ENCODE measurements around the gene PHB1. TPM values are rescaled to one million over a fixed set of nuclear protein-coding genes. Genes with fewer than 3 reads are reported as not detected.

Gene PHB1
- total RNA-seq, 1 experiment from 2014 or later = 325 TPM

GRCh38 chr17:49382556-49382955 is 32.1 kb downstream of the PHB1 start:
- Histone ChIP-seq H3K56ac (ENCODE audit: insufficient read length, low read depth, low read length) (no peak overlapping the region), H2BK120ac (ENCODE audit: low read depth, low read length, poor library complexity, severe bottlenecking) (no peak overlapping the region), H3K4me2 (ENCODE audit: insufficient read depth, insufficient read length, low read length) (no peak overlapping the region), H3K9me3 (ENCODE audit: control insufficient read depth, low read depth, low read length) (no peaks in the 10 kb centered on the region), H3K79me1 (ENCODE audit: insufficient read depth, low read depth, low read length, poor library complexity, severe bottlenecking) (no peaks in the 10 kb centered on the region), H2AK5ac (ENCODE audit: insufficient read length, low read length) (no peak overlapping the region), H4K5ac (ENCODE audit: insufficient read length, low read depth, low read length) (no peak overlapping the region), H2BK20ac (ENCODE audit: low read depth, low read length, poor library complexity, severe bottlenecking) (no peak overlapping the region), H4K91ac (ENCODE audit: insufficient read length, low read depth, low read length) (no peak overlapping the region), H4K20me1 (ENCODE audit: control insufficient read depth, insufficient read depth, insufficient read length) (no peaks in the 10 kb centered on the region), H2AFZ (ENCODE audit: low read length) (no peak overlapping the region), H3K14ac (ENCODE audit: insufficient read depth, low read length) (no peak overlapping the region), H3K79me2 (ENCODE audit: insufficient read depth, low read length) (no peaks in the 10 kb centered on the region), H2BK15ac (ENCODE audit: low read depth, low read length) (no peak overlapping the region), H3K4me1 (ENCODE audit: insufficient read depth, low read length) (no peaks in the 10 kb centered on the region), H3T11ph (ENCODE audit: low read length) (no peak overlapping the region), H2BK5ac (ENCODE audit: insufficient read length, low read length) (no peak overlapping the region), H3K27me3 (ENCODE audit: insufficient read depth, low read length) (no peaks in the 10 kb centered on the region), H2BK12ac (ENCODE audit: insufficient read length, low read depth, low read length) (no peak overlapping the region), H3K23ac (ENCODE audit: insufficient read length, low read depth, low read length) (no peak overlapping the region), H3K27ac (ENCODE audit: insufficient read length, low read depth, low read length) (no peak overlapping the region), H4K8ac (replicated peaks; ENCODE audit: insufficient read length, low read depth, low read length) (no peak overlapping the region), H3K23me2 (ENCODE audit: insufficient read length, low read depth, low read length, poor library complexity, severe bottlenecking) (no peaks in the 10 kb centered on the region), H3K9ac (ENCODE audit: extremely low read depth, insufficient read length, low read length) (no peak overlapping the region), H3K4ac (ENCODE audit: low read depth, low read length) (no peak overlapping the region), H3K18ac (ENCODE audit: insufficient read length, low read depth, low read length) (no peak overlapping the region)
- DNase-seq = no peak
- no peaks in the 10 kb centered on the region for H3K36me3 Mint-ChIP-seq (ENCODE audit: insufficient read depth in 1 of 3, low read depth in 3 of 3)
- no peak overlapping the region; a peak in 1 of 7 replicates for H3K27ac Mint-ChIP-seq
- WGBS (ENCODE audit: extremely low coverage, insufficient read length, low lambda C conversion rate) = no CpG with 5 or more reads among the region's 7 CpGs
- H3K4me1 Mint-ChIP-seq = no peaks in the 10 kb centered on the region
- H3K27me3 Mint-ChIP-seq (ENCODE audit: low read depth) = peaks cover 3% of the 10 kb centered on the region
- no peak overlapping the region for H3K4me3 Mint-ChIP-seq
- H3K9me3 Mint-ChIP-seq = no peaks in the 10 kb centered on the region
- TF ChIP-seq CTCF (conservative IDR thresholded peaks at IDR 0.05) = no peak

Data from H9 (cell line).